Activated CD4-positive, alpha-beta T cell treated with anti-CD3 and anti-CD28 coated beads for 36 hours (primary cell): ENCODE data around the gene SRI. TPM values are rescaled to one million over a fixed set of nuclear protein-coding genes. Genes with fewer than 3 reads are reported as not detected.

Source experiments
- ATAC-seq: fragments of 200-7000 bp; cut with Tn5 transposase; one replicate; pipeline ENCODE4 v1.10.0; 2021; ENCODE audit warnings: mild to moderate bottlenecking, moderate library complexity
- CTCF ChIA-PET: fragments of 350-600 bp; sonication (Branson Sonifier 250); formaldehyde crosslinking; loops from one replicate; lab custom pipeline; 2021; ENCODE audit warnings: antibody characterized with exemption; lab: Charles Lee
- POLR2A ChIA-PET: fragments of 350-600 bp; sonication (Branson Sonifier 250); formaldehyde crosslinking; loops from one replicate; lab custom pipeline; 2021; ENCODE audit warnings: antibody characterized with exemption, inconsistent platforms; lab: Charles Lee
- DNase-seq: peaks from one replicate; pipeline ENCODE4 v3.0.0-alpha.2; 2020
- H3K27ac Mint-ChIP-seq: one replicate; pipeline ENCODE4 v1.8.0; 2021; ENCODE audit warnings: mixed read lengths
- H3K27me3 Mint-ChIP-seq: one replicate; pipeline ENCODE4 v1.8.0; 2021; ENCODE audit warnings: mixed read lengths
- H3K36me3 Mint-ChIP-seq: one replicate; pipeline ENCODE4 v1.8.0; 2021; ENCODE audit warnings: low read depth, mixed read lengths
- H3K4me1 Mint-ChIP-seq: one replicate; pipeline ENCODE4 v1.8.0; 2021; ENCODE audit warnings: mixed read lengths
- H3K4me3 Mint-ChIP-seq: one replicate; pipeline ENCODE4 v1.8.0; 2021; ENCODE audit warnings: mild to moderate bottlenecking, moderate library complexity, mixed read lengths
- H3K9me3 Mint-ChIP-seq: one replicate; pipeline ENCODE4 v1.8.0; 2021; ENCODE audit warnings: low read depth, mixed read lengths
- intact Hi-C, 2 experiments: fragments of 100-400 bp; cut with DNase I in 1 of 2; cut with micrococcal nuclease in 1 of 2; formaldehyde crosslinking; loops; one replicate each; pipeline versions ENCODE4 v1.14.2 to v1.15.1; 2022 to 2024; cut with DNase I, micrococcal nuclease
- total RNA-seq, 2 experiments: library from RNA; stranded (reverse); gene quantifications; one replicate each; pipeline ENCODE4 v1.2.3, GENCODE V29; 2021

SRI gene
- total RNA-seq, 2 experiments from 2014 or later = 157 to 193 TPM

DNA sequence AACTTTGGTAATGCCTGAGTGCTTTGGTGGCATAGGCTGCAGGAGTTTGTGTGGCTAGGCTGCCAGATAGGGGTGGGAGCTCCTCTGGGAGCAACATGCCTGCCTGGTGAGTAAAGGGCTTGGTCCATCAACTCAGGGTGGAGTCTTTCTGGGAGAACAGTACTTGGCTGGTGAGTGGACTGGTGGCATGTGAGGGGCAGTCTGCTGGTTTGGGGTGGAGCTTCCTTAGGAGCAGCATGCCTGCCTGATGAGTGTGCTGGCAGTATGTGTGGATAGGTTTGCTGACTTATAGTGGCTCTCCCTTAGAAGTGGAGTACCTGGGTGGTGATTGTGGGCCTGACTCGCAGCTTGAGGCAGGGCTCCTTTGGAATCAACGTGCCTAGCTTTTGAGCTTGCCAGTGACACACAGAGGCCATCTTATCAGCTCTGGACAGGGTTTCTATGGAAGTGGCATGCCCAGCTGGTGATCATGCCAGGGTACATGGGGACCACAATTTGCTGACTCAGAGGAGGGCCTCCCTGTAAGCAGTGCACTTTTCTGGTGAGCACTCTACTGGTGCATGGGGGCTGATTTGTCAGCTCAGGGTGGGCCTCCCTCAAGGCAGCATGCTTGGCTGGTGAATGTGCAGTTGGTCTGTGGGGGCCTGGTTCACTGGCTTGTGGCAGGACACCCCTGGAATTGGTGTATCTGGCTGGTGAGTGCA is 35.0 kb upstream of the SRI start:
- no peak for DNase-seq
- intact Hi-C loops = no loop called here
- Mint-ChIP-seq H3K4me3 (no peak overlapping the region), H3K9me3 (peaks cover 11% of the 10 kb centered on the region), H3K27me3 (peaks cover 18% of the 10 kb centered on the region), H3K36me3 (no peaks in the 10 kb centered on the region), H3K4me1 (no peaks in the 10 kb centered on the region), H3K27ac (no peak overlapping the region)
- ChIA-PET CTCF (no interaction called here), POLR2A (no interaction called here)
- ATAC-seq = no peak

DNA sequence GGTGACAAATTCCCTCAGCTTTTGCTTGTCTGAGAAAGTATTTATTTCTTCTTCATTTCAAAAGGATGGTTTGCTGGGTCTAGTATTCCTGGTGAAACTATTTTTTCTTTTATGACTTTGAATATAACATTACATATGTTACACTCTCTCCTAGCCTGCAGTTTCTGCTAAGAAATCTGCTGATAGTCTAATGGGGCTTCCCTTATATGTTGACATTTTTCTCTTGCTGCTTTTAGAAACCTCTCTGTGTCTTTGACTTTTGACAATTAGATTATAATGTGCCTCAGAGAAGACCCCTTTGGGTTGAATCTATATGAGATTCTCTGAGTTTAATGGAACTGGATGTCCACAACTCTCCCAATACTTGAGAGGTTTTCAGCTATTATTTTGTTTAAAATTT is 33.8 kb upstream of the SRI start:
- H3K36me3 Mint-ChIP-seq = no peaks in the 10 kb centered on the region
- ATAC-seq = no peak
- H3K4me3 Mint-ChIP-seq = no peak overlapping the region
- H3K9me3 Mint-ChIP-seq = peaks cover 11% of the 10 kb centered on the region
- DNase-seq = no peak
- peaks cover 16% of the 10 kb centered on the region for H3K27me3 Mint-ChIP-seq
- H3K4me1 Mint-ChIP-seq = no peaks in the 10 kb centered on the region
- intact Hi-C loops = no loop called here
- H3K27ac Mint-ChIP-seq = no peak overlapping the region
- ChIA-PET CTCF (interaction anchor here (0.8 kb wide), 1 partner anchor 10 kb away, joined by 5 read pairs; no protein-coding TSS in a partner anchor), POLR2A (no interaction called here)

- Mint-ChIP-seq H3K4me1 (no peaks in the 10 kb centered on the region), H3K36me3 (no peaks in the 10 kb centered on the region), H3K4me3 (no peak overlapping the region), H3K27ac (no peak overlapping the region), H3K27me3 (peaks cover 2% of the 10 kb centered on the region), H3K9me3 (no peaks in the 10 kb centered on the region)
- ChIA-PET CTCF (interaction anchor here (1.0 to 1.7 kb wide), 3 partner anchors 10 to 591 kb away, joined by 3 to 6 read pairs (median 5); no protein-coding TSS in a partner anchor), POLR2A (no interaction called here)
- no peak for DNase-seq
- ATAC-seq = no peak
- intact Hi-C loops = loop anchor here (5.0 to 10.0 kb wide), 4 partner anchors 113 to 1871 kb away; no protein-coding TSS in a partner anchor
Observed at GRCh38 chr7:88244258-88244657, 24.4 kb upstream of the SRI start.

DNA sequence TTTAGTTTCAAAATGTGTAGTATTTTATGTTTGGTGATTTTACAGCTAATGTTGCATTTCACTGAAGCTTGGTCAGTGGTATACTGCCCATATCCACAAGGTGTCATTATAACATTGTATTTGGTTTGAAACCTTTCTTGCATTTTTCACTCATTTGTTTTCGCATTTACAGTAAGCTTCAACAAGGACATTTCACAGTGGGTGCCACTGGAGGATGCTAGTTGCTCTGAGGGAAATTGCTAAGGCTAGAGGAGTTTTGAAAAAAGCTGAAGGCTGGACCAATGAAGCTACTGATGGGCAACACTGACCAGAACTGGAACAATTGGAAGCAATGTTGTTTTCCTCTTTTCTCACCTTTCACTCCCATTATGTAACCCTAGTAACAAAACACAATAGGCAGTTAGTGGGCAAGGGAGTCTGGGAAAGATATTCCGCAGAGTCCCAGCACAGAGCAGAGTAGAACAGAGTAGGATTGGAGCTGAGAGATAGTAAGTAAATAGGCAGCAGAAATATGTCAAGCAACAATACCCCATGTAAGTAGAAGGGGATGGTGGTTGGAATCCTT is 23.6 kb upstream of the SRI start:
- DNase-seq = no peak
- peak; percentile 23 for ATAC-seq
- no peaks in the 10 kb centered on the region for H3K9me3 Mint-ChIP-seq
- H3K27ac Mint-ChIP-seq = no peak overlapping the region
- H3K4me3 Mint-ChIP-seq = no peak overlapping the region
- no peaks in the 10 kb centered on the region for H3K4me1 Mint-ChIP-seq
- peaks cover 2% of the 10 kb centered on the region for H3K27me3 Mint-ChIP-seq
- CTCF ChIA-PET = interaction anchor here (0.7 to 1.7 kb wide), 10 partner anchors 8 to 923 kb away, joined by 3 to 6 read pairs (median 3); no protein-coding TSS in a partner anchor
- intact Hi-C loops = loop anchor here (1.0 to 10.0 kb wide), 7 partner anchors 114 to 1871 kb away; no protein-coding TSS in a partner anchor
- no peaks in the 10 kb centered on the region for H3K36me3 Mint-ChIP-seq
- POLR2A ChIA-PET = no interaction called here

DNA sequence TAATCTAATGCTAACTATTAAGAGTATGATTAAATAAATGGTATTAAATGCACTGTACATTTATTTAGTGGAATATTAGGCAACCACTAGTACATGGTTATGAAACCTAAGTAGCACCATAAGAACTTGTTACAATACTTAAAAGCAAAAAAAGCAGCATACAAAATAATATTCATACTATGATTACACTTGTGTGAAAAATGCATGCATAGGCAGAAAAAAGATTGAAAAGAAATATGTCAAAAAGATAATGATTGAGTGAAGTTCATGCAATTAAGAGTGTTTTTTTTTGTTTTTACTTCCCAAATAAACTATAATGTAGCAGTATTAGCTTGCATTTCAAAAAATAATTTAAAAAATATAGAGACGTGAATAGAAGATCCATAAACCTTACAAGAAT is 20.0 kb upstream of the SRI start:
- peaks cover 5% of the 10 kb centered on the region for H3K27me3 Mint-ChIP-seq
- intact Hi-C loops = loop anchor here (5.0 to 10.0 kb wide), 4 partner anchors 117 to 1875 kb away; no protein-coding TSS in a partner anchor
- no peaks in the 10 kb centered on the region for H3K4me1 Mint-ChIP-seq
- POLR2A ChIA-PET = no interaction called here
- CTCF ChIA-PET = no interaction called here
- no peaks in the 10 kb centered on the region for H3K36me3 Mint-ChIP-seq
- H3K4me3 Mint-ChIP-seq = no peak overlapping the region
- ATAC-seq = no peak
- no peak for DNase-seq
- H3K9me3 Mint-ChIP-seq = no peaks in the 10 kb centered on the region
- no peak overlapping the region for H3K27ac Mint-ChIP-seq

- ATAC-seq = no peak
- H3K4me1 Mint-ChIP-seq = no peaks in the 10 kb centered on the region
- DNase-seq = no peak
- CTCF ChIA-PET = no interaction called here
- no peaks in the 10 kb centered on the region for H3K36me3 Mint-ChIP-seq
- H3K4me3 Mint-ChIP-seq = no peak overlapping the region
- peaks cover 16% of the 10 kb centered on the region for H3K27me3 Mint-ChIP-seq
- H3K9me3 Mint-ChIP-seq = no peaks in the 10 kb centered on the region
- no peak overlapping the region for H3K27ac Mint-ChIP-seq
- intact Hi-C loops = no loop called here
- POLR2A ChIA-PET = no interaction called here
Observed at GRCh38 chr7:88233828-88234227, 14.0 kb upstream of the SRI start.

DNA sequence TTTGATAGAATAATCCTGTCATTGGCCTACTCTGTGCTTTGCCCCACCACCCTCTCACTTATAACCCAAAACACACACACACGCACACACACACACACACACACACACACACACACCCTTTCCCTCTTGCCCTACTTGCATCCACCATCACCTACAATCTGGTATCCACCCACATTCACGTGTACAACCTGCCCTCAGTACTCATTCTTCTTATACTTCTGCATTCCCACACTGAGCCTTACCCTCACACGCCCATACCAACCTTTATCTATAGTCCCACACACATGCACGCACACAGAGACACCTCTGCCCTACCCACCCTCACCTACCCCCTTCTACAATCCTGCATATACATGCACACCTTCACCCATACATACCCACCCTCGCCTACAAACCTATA is 10.8 kb upstream of the SRI start:
- ATAC-seq (no peak), DNase-seq (no peak)
- ChIA-PET POLR2A (no interaction called here), CTCF (no interaction called here)
- no peak overlapping the region for H3K4me3 Mint-ChIP-seq
- intact Hi-C loops = no loop called here
- no peak overlapping the region for H3K27ac Mint-ChIP-seq
- H3K4me1 Mint-ChIP-seq = no peaks in the 10 kb centered on the region
- no peaks in the 10 kb centered on the region for H3K9me3 Mint-ChIP-seq
- peaks cover 18% of the 10 kb centered on the region for H3K27me3 Mint-ChIP-seq
- H3K36me3 Mint-ChIP-seq = no peaks in the 10 kb centered on the region

GRCh38 chr7:88229302-88229995 is 9.6 kb upstream of the SRI start:
- intact Hi-C loops = no loop called here
- Mint-ChIP-seq H3K27me3 (peaks cover 14% of the 10 kb centered on the region), H3K9me3 (no peaks in the 10 kb centered on the region), H3K4me3 (no peak overlapping the region), H3K36me3 (no peaks in the 10 kb centered on the region), H3K4me1 (no peaks in the 10 kb centered on the region), H3K27ac (no peak overlapping the region)
- ChIA-PET CTCF (no interaction called here), POLR2A (no interaction called here)
- no peak for DNase-seq
- ATAC-seq = no peak

DNA sequence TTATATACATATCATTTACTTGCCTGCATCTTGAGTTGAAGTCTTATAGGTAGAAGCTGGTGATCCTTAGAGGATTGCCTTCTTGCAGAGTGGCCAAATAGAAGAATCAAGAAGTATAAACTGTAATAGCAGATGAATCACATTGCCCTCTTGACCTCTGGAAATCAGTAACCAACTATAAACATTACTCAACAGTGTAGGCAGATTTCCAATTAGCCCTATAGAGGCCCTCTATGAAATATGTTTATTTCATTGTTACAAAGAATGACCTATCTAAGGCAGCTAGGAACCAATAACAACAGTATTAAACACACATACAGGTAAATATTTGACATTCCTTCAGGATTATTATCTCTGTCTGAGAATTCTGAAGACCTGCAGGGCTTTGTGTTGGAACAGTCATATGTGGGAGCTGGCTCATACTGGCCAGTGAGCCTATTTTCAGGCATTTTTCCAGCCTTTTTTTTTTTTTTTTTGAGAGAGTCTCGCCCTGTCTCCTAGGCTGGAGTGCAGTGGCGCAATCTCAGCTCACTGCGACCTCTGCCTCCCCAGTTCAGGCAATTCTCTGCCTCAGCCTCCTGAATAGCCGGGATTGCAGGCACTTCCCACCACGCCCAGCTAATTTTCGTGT is 7.2 kb upstream of the SRI start:
- DNase-seq (no peak), ATAC-seq (no peak)
- peaks cover 9% of the 10 kb centered on the region for H3K27me3 Mint-ChIP-seq
- no peaks in the 10 kb centered on the region for H3K9me3 Mint-ChIP-seq
- H3K4me1 Mint-ChIP-seq = no peaks in the 10 kb centered on the region
- intact Hi-C loops = no loop called here
- H3K4me3 Mint-ChIP-seq = no peak overlapping the region
- no peak overlapping the region for H3K27ac Mint-ChIP-seq
- ChIA-PET POLR2A (no interaction called here), CTCF (interaction anchor here (0.7 kb wide), 1 partner anchor 651 kb away, joined by 3 read pairs; no protein-coding TSS in a partner anchor)
- no peaks in the 10 kb centered on the region for H3K36me3 Mint-ChIP-seq

- DNase-seq (no peak), ATAC-seq (no peak)
- Mint-ChIP-seq H3K9me3 (no peaks in the 10 kb centered on the region), H3K4me3 (no peak overlapping the region), H3K27me3 (peaks cover 8% of the 10 kb centered on the region), H3K4me1 (peaks cover under 1% of the 10 kb centered on the region), H3K36me3 (no peaks in the 10 kb centered on the region), H3K27ac (no peak overlapping the region)
- CTCF ChIA-PET = interaction anchor here (0.7 kb wide), 1 partner anchor 650 kb away, joined by 3 read pairs; no protein-coding TSS in a partner anchor
- intact Hi-C loops = no loop called here
- POLR2A ChIA-PET = no interaction called here
Observed at GRCh38 chr7:88226201-88226600, 6.4 kb upstream of the SRI start.

GRCh38 chr7:88224601-88225275 is 4.9 kb upstream of the SRI start:
- POLR2A ChIA-PET = no interaction called here
- intact Hi-C loops = no loop called here
- H3K27me3 Mint-ChIP-seq = peaks cover 4% of the 10 kb centered on the region

More at GRCh38 chr7:88224601-88225275, 4.9 kb upstream of the SRI start:
- CTCF ChIA-PET = no interaction called here
- DNase-seq (no peak), ATAC-seq (no peak)
- Mint-ChIP-seq H3K4me1 (peaks cover 7% of the 10 kb centered on the region), H3K36me3 (no peaks in the 10 kb centered on the region), H3K4me3 (no peak overlapping the region), H3K9me3 (no peaks in the 10 kb centered on the region), H3K27ac (no peak overlapping the region)
